HepG2 (cell line): ENCODE measurements around the gene CD248. TPM values are rescaled to one million over a fixed set of nuclear protein-coding genes. Genes with fewer than 3 reads are reported as not detected.
A peak's percentile ranks its signal among the peaks of the same experiment; 100 is the strongest.

Experiments used
- ARID3A ChIP-seq: IDR thresholded peaks from 2 replicates; pipeline ENCODE4 v1.6.1; 2012; ENCODE audit warnings: low read depth, low read length, improper control_type of control experiment
- CBFB ChIP-seq: sonication (generic); formaldehyde crosslinking; IDR thresholded peaks from 2 replicates; pipeline ENCODE4 v1.4.0; 2020; ENCODE audit warnings: missing genetic modification reagents
- DDIT3 ChIP-seq: sonication (generic); formaldehyde crosslinking; IDR thresholded peaks from 2 replicates; pipeline ENCODE4 v1.4.0; 2020; ENCODE audit warnings: mild to moderate bottlenecking, missing genetic modification reagents
- FOXA1 ChIP-seq, 2 experiments: fragments of 450-650 bp in 1 of 2; sonication (generic) in 1 of 2; formaldehyde crosslinking in 1 of 2; IDR thresholded peaks; 2 replicates each; pipeline versions ENCODE4 v1.4.0 to v1.6.1; 2016 to 2020; ENCODE audit warnings: missing genetic modification reagents in 1 of 2
- FOXA3 ChIP-seq: IDR thresholded peaks from 2 replicates; pipeline ENCODE4 v1.6.1; 2016; ENCODE audit warnings: missing genetic modification reagents, missing compliant biosample characterization
- FOXJ3 ChIP-seq: sonication (generic); formaldehyde crosslinking; IDR thresholded peaks from 2 replicates; pipeline ENCODE4 v1.4.0; 2020; ENCODE audit warnings: missing genetic modification reagents, mild to moderate bottlenecking, borderline replicate concordance
- HDAC1 ChIP-seq: sonication (generic); formaldehyde crosslinking; IDR thresholded peaks from 2 replicates; pipeline ENCODE4 v1.5.1; 2020; ENCODE audit warnings: mild to moderate bottlenecking, missing genetic modification reagents
- ISX ChIP-seq: sonication (generic); formaldehyde crosslinking; conservative IDR thresholded peaks from 2 replicates; pipeline ENCODE4 v1.5.0; 2020; ENCODE audit warnings: missing genetic modification reagents
- MAX ChIP-seq: IDR thresholded peaks from 2 replicates; pipeline ENCODE4 v1.6.1; 2012; ENCODE audit warnings: inconsistent platforms
- MLLT10 ChIP-seq: sonication (generic); formaldehyde crosslinking; IDR thresholded peaks from 2 replicates; pipeline ENCODE4 v1.4.0; 2020; ENCODE audit warnings: missing genetic modification reagents
- MYNN ChIP-seq: sonication (generic); formaldehyde crosslinking; IDR thresholded peaks from 2 replicates; pipeline ENCODE4 v1.4.0; 2020; ENCODE audit warnings: mild to moderate bottlenecking, low read depth, missing genetic modification reagents
- PAXIP1 ChIP-seq: sonication (generic); formaldehyde crosslinking; conservative IDR thresholded peaks from 2 replicates; pipeline ENCODE4 v1.4.0; 2020; ENCODE audit warnings: mild to moderate bottlenecking, missing genetic modification reagents, moderate library complexity
- PRMT3 ChIP-seq: sonication (generic); formaldehyde crosslinking; IDR thresholded peaks from 2 replicates; pipeline ENCODE4 v1.8.1; 2022; ENCODE audit warnings: low read depth, mild to moderate bottlenecking, moderate library complexity, missing genetic modification reagents, borderline replicate concordance
- SNAI1 ChIP-seq: sonication (generic); formaldehyde crosslinking; IDR thresholded peaks from 2 replicates; pipeline ENCODE4 v1.5.0; 2020; ENCODE audit warnings: mild to moderate bottlenecking, missing genetic modification reagents, borderline replicate concordance
- SYNCRIP ChIP-seq: fragments of 200-400 bp; formaldehyde crosslinking; IDR thresholded peaks from 2 replicates; pipeline ENCODE4 v1.6.1; 2018; ENCODE audit warnings: mild to moderate bottlenecking, low read depth, low read length; ENCODE audit not compliant: insufficient read depth
- TEAD3 ChIP-seq: optimal IDR thresholded peaks from 2 replicates; pipeline ENCODE3; 2016; ENCODE audit warnings: borderline replicate concordance
- TMF1 ChIP-seq: sonication (generic); formaldehyde crosslinking; IDR thresholded peaks from 2 replicates; pipeline ENCODE4 v1.8.1; 2022; ENCODE audit warnings: low read depth, missing genetic modification reagents
- ZKSCAN1 ChIP-seq: fragments of 150-350 bp; IDR thresholded peaks from 2 replicates; pipeline ENCODE4 v1.6.1; 2014; ENCODE audit warnings: low read length
- ZNF260 ChIP-seq: sonication (generic); formaldehyde crosslinking; IDR thresholded peaks from 2 replicates; pipeline ENCODE4 v1.4.0; 2020; ENCODE audit warnings: missing genetic modification reagents, low read depth, mild to moderate bottlenecking, borderline replicate concordance
- ZNF329 ChIP-seq: sonication (generic); formaldehyde crosslinking; IDR thresholded peaks from 2 replicates; pipeline ENCODE4 v1.9.0; 2021; ENCODE audit warnings: low read depth, mild to moderate bottlenecking, missing genetic modification reagents
- ZNF615 ChIP-seq: sonication (generic); formaldehyde crosslinking; IDR thresholded peaks from 2 replicates; pipeline ENCODE4 v1.5.0; 2020; ENCODE audit warnings: mild to moderate bottlenecking, missing genetic modification reagents, borderline replicate concordance
- ZXDC ChIP-seq: sonication (generic); formaldehyde crosslinking; IDR thresholded peaks from 2 replicates; pipeline ENCODE4 v1.5.0; 2020; ENCODE audit warnings: mild to moderate bottlenecking, missing genetic modification reagents
- polyA plus RNA-seq, 8 experiments: library from polyadenylated mRNA; depleted of rRNA in 3 of 8; stranded (reverse) in 7 of 8; unstranded in 1 of 8; fragments of >200 nt; fragmentation: Illumina TruSeq in 4 of 8; extraction: Trizol in 4 of 8; gene quantifications; 2 replicates each; pipeline versions ENCODE4 v1.2.1 to v1.2.3, GENCODE V29; 2011 to 2016; ENCODE audit warnings: low read depth in 4 of 8, missing spikeins in 1 of 8, mixed read lengths in 1 of 8; ENCODE audit not compliant: insufficient read depth in 1 of 8
- total RNA-seq, 5 experiments: library from RNA; depleted of rRNA; stranded (reverse); fragments of >200 nt; fragmentation: Illumina TruSeq; extraction: Trizol; gene quantifications; 2 replicates each; pipeline ENCODE4 v1.2.3, GENCODE V29; 2016; ENCODE audit warnings: low read depth in 1 of 5

The CD248 gene
- total and polyA plus RNA-seq, 2 of the 13 experiments (the other 11 are each of a cell fraction or from before 2014, with no cell fraction given) = 0.25 to 0.35 TPM

GRCh38 chr11:66311965-66312548 is 4.8 kb downstream of the CD248 start (continued):
- TF ChIP-seq CBFB (peak; percentile 69; the same call in 1 of the 2 replicates), PAXIP1 (CRISPR knock-in tag) (peak; percentile 53; the same call in 1 of the 2 replicates), HDAC1 (CRISPR knock-in tag) (peak; percentile 48; the same call in 1 of the 2 replicates), ZNF260 (CRISPR knock-in tag) (no peak), FOXJ3 (no peak), ZXDC (CRISPR knock-in tag) (no peak; the same call in 1 of the 2 replicates), MAX (peak; percentile 44), DDIT3 (CRISPR knock-in tag) (no peak), SYNCRIP (no peak), PRMT3 (CRISPR knock-in tag) (no peak; the same call in 1 of the 2 replicates), ARID3A (no peak), FOXA1 (IDR thresholded peaks at IDR 0.05) (no peak), FOXA1 (CRISPR knock-in tag; IDR thresholded peaks at IDR 0.05) (no peak), TEAD3 (CRISPR knock-in tag) (no peak), ISX (CRISPR knock-in tag) (no peak), TMF1 (CRISPR knock-in tag) (0 out of 2 replicates have a peak, but pooled peaks have one; percentile 53), MLLT10 (CRISPR knock-in tag) (no peak), FOXA3 (peak; percentile 35; the same call in 1 of the 2 replicates), ZKSCAN1 (peak; percentile 27; the same call in 1 of the 2 replicates), ZNF615 (CRISPR knock-in tag) (no peak; the same call in 1 of the 2 replicates), SNAI1 (no peak; the same call in 1 of the 2 replicates), ZNF329 (CRISPR knock-in tag) (no peak), MYNN (0 out of 2 replicates have a peak, but pooled peaks have one; percentile 60)
